Body of pancreas (tissue), 4 donors: ENCODE measurements around the gene SDF2.

Source experiments
- CTCF ChIP-seq, 7 experiments: fragments of 450-650 bp in 4 of 7; fragments of 200-600 bp in 3 of 7; sonication (generic) in 3 of 7; IDR thresholded peaks; one replicate each; pipeline ENCODE4 v1.5.1; 2016 to 2019; ENCODE audit warnings: antibody characterized with exemption in 7 of 7
- POLR2A ChIP-seq, 3 donors: fragments of 450-650 bp; IDR thresholded peaks; one replicate each; pipeline ENCODE4 v1.6.1; 2016; ENCODE audit warnings: antibody characterized with exemption in 3 of 3, mild to moderate bottlenecking in 2 of 3

- TF ChIP-seq CTCF (IDR thresholded peaks at IDR 0.05) (no peak), POLR2A (IDR thresholded peaks at IDR 0.05) (no peak)
Measured at GRCh38 chr17:28623696-28624095, 38.0 kb downstream of the SDF2 start.
